HepG2 (cell line): ENCODE data around the gene S100A7.

ENCODE experiments used
- NFE2L1 ChIP-seq: sonication (generic); formaldehyde crosslinking; IDR thresholded peaks from 2 replicates; pipeline ENCODE4 v1.4.0; 2020; ENCODE audit warnings: missing genetic modification reagents, mild to moderate bottlenecking, borderline replicate concordance
- RNF2 ChIP-seq: fragments of 450-650 bp; conservative IDR thresholded peaks from 2 replicates; pipeline ENCODE4 v1.6.1; 2016; ENCODE audit warnings: low read depth
- SMAD1 ChIP-seq: sonication (generic); formaldehyde crosslinking; IDR thresholded peaks from 2 replicates; pipeline ENCODE4 v1.4.0; 2020; ENCODE audit warnings: missing genetic modification reagents, low read depth, mild to moderate bottlenecking, borderline replicate concordance
- YY1 ChIP-seq: IDR thresholded peaks from 2 replicates; pipeline ENCODE4 v1.6.1; 2011; ENCODE audit warnings: low read length, low read depth, moderate library complexity, mild to moderate bottlenecking; ENCODE audit not compliant: insufficient read depth, insufficient replicate concordance
- ZBTB21 ChIP-seq: sonication (generic); formaldehyde crosslinking; IDR thresholded peaks from 2 replicates; pipeline ENCODE4 v1.4.0; 2020; ENCODE audit warnings: missing genetic modification reagents
- TF ChIP-seq, protein P1 (sequence below): sonication (generic); formaldehyde crosslinking; IDR thresholded peaks from 2 replicates; pipeline ENCODE4 v1.5.0; 2020; ENCODE audit warnings: mild to moderate bottlenecking, missing genetic modification reagents, moderate library complexity

DNA sequence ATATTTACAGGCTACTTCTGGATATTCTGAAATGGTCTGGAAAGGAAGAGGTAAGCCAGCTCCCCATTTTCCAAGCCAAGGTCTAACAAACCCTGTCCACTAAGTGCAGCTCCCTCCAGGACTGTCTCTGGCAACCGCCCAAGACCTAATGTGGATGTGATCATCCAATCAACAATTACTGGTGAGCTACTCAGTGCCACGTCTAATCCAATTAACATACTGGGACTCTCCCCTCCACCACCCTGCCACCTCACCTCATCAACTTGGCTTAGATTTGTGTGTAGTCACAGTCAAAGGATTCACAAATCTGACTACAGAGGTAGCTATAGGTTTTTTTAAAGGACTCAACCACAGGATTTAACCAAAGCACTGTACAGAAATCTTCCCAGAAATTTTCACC lies 25.4 kb upstream of the S100A7 start:
- TF ChIP-seq, protein P1, sequence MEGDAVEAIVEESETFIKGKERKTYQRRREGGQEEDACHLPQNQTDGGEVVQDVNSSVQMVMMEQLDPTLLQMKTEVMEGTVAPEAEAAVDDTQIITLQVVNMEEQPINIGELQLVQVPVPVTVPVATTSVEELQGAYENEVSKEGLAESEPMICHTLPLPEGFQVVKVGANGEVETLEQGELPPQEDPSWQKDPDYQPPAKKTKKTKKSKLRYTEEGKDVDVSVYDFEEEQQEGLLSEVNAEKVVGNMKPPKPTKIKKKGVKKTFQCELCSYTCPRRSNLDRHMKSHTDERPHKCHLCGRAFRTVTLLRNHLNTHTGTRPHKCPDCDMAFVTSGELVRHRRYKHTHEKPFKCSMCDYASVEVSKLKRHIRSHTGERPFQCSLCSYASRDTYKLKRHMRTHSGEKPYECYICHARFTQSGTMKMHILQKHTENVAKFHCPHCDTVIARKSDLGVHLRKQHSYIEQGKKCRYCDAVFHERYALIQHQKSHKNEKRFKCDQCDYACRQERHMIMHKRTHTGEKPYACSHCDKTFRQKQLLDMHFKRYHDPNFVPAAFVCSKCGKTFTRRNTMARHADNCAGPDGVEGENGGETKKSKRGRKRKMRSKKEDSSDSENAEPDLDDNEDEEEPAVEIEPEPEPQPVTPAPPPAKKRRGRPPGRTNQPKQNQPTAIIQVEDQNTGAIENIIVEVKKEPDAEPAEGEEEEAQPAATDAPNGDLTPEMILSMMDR (CRISPR knock-in tag), result no peak
- TF ChIP-seq RNF2, result no peak
- no peak for TF ChIP-seq ZBTB21 (CRISPR knock-in tag)
- no peak for TF ChIP-seq NFE2L1 (CRISPR knock-in tag)
- TF ChIP-seq YY1, result no peak
- no peak for TF ChIP-seq SMAD1 (CRISPR knock-in tag)
